ENCODE data around the gene ARF1. TPM values are rescaled to one million over a fixed set of nuclear protein-coding genes. Genes with fewer than 3 reads are reported as not detected.
A peak's percentile ranks its signal among the peaks of the same experiment; 100 is the strongest.

The ARF1 gene
- total RNA-seq, 4 donors from 2014 or later: 284 to 385 (median 362) TPM

DNA sequence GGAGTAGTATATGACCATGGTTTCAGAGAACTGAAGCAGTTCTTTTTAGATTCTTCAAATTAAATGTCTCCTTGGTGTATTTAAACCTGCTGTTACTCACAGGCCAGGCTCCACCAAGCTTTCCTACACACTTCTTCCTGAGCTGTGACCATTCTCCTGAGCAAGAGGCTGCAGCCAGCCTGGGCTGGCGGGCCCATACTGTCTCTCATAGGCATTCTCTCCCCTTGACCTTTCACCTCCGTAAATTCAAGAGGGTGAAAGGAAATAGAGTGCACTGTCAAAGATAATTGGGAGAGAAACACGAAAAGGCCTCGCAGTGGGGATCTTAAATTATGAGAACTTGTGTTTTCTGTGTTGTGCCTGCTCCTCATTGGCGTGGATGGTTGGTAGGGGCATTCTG lies 2.3 kb downstream of the ARF1 start:
- H3K4me1 ChIP-seq: peaks cover 76% of the 10 kb centered on the region
- DNase-seq (ENCODE audit: low spot score in 2 of 2): no peak
- no peaks in the 10 kb centered on the region for H3K36me3 ChIP-seq
- H3K27me3 ChIP-seq: no peaks in the 10 kb centered on the region
- H3K4me3 ChIP-seq: peak overlapping the region; percentile 97
- WGBS: 42% methylated on average over 5 of the region's 5 CpGs
- TF ChIP-seq POLR2AphosphoS5 (IDR thresholded peaks at IDR 0.05) (no peak), EP300 (IDR thresholded peaks at IDR 0.05) (no peak), POLR2A (IDR thresholded peaks at IDR 0.05) (no peak)
- TF ChIP-seq, protein P1, sequence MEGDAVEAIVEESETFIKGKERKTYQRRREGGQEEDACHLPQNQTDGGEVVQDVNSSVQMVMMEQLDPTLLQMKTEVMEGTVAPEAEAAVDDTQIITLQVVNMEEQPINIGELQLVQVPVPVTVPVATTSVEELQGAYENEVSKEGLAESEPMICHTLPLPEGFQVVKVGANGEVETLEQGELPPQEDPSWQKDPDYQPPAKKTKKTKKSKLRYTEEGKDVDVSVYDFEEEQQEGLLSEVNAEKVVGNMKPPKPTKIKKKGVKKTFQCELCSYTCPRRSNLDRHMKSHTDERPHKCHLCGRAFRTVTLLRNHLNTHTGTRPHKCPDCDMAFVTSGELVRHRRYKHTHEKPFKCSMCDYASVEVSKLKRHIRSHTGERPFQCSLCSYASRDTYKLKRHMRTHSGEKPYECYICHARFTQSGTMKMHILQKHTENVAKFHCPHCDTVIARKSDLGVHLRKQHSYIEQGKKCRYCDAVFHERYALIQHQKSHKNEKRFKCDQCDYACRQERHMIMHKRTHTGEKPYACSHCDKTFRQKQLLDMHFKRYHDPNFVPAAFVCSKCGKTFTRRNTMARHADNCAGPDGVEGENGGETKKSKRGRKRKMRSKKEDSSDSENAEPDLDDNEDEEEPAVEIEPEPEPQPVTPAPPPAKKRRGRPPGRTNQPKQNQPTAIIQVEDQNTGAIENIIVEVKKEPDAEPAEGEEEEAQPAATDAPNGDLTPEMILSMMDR (IDR thresholded peaks at IDR 0.05): no peak
- no peaks in the 10 kb centered on the region for H3K9me3 ChIP-seq
- H3K27ac ChIP-seq: peak overlapping the region; percentile 49

DNA sequence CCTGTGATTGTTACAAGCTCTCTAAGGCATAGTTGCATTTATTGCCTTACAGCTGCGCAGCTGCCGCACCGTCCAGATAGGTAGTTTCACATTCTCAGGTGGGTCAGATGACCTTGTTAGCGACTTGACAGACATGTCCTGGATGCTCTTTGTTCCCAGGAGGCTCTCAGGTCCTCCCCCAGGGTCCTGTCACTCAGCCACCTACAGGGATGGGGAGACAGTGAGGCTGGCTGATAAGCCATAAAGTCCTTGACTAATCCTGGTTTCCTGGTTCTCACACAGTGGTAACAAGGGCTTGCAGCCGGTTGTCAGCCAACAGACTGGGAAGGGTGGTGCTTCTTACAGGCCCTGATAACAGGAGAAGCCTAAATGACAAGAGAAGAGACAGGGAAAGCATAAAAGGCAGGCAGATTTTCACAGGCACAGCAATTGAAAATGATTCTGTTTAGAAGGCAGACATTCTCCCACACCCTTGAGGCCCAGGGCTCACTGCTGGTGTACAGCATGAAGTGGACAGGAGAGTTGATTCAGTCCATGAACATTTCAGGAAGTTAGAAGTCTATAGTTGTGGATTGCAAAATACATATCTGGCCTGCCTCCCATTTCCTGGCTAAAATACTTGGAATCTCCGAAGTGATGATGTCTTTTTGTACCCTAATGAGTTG lies 2.9 kb downstream of the ARF1 start:
- no peaks in the 10 kb centered on the region for H3K36me3 ChIP-seq
- TF ChIP-seq, protein P1 (IDR thresholded peaks at IDR 0.05): no peak
- TF ChIP-seq EP300 (IDR thresholded peaks at IDR 0.05) (no peak), POLR2A (IDR thresholded peaks at IDR 0.05) (no peak)
- WGBS: 23% methylated on average over 2 of the region's 6 CpGs

DNA sequence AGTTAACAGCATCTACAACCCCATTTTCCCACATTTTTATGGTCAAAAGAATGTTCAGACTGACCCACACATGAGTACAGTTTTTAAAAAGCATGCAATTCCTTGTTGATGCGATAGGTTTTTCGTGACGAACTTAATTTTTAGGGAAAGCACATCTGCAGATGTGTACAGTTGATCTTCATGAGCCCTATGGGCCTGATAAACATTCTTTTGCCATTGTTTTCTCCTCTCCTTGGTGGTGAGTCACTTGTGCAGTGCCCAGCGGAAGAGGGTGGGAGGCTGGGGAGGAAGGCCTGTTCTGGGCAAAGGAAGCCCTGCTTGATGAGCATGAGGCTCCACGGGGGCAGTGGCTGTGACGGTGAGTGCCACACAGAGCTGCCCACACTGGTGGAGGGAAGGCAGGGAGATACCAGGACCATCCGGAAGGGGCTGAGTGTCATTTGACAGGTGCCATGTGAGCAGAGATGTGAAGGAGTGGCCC lies 5.3 kb downstream of the ARF1 start:
- H3K27ac ChIP-seq: peak overlapping the region; percentile 58
- no peaks in the 10 kb centered on the region for H3K36me3 ChIP-seq
- peaks cover 92% of the 10 kb centered on the region for H3K4me1 ChIP-seq
- H3K27me3 ChIP-seq: no peaks in the 10 kb centered on the region
- TF ChIP-seq EP300 (IDR thresholded peaks at IDR 0.05): no peak
- no peak for TF ChIP-seq POLR2AphosphoS5 (IDR thresholded peaks at IDR 0.05)
- TF ChIP-seq, protein P1 (IDR thresholded peaks at IDR 0.05): no peak
- peak overlapping the region; percentile 3 for H3K4me3 ChIP-seq
- H3K9me3 ChIP-seq: no peaks in the 10 kb centered on the region
- 35% methylated on average over 6 of the region's 7 CpGs for WGBS
- DNase-seq (ENCODE audit: low spot score in 2 of 2): no peak

More for the DNA sequence above, 2.9 kb downstream of the ARF1 start:
- H3K27ac ChIP-seq: peak overlapping the region; percentile 49
- H3K4me3 ChIP-seq: peak overlapping the region; percentile 97
- no peaks in the 10 kb centered on the region for H3K27me3 ChIP-seq
- H3K9me3 ChIP-seq: no peaks in the 10 kb centered on the region
- no peak for DNase-seq (ENCODE audit: low spot score in 2 of 2)
- peaks cover 82% of the 10 kb centered on the region for H3K4me1 ChIP-seq

DNA sequence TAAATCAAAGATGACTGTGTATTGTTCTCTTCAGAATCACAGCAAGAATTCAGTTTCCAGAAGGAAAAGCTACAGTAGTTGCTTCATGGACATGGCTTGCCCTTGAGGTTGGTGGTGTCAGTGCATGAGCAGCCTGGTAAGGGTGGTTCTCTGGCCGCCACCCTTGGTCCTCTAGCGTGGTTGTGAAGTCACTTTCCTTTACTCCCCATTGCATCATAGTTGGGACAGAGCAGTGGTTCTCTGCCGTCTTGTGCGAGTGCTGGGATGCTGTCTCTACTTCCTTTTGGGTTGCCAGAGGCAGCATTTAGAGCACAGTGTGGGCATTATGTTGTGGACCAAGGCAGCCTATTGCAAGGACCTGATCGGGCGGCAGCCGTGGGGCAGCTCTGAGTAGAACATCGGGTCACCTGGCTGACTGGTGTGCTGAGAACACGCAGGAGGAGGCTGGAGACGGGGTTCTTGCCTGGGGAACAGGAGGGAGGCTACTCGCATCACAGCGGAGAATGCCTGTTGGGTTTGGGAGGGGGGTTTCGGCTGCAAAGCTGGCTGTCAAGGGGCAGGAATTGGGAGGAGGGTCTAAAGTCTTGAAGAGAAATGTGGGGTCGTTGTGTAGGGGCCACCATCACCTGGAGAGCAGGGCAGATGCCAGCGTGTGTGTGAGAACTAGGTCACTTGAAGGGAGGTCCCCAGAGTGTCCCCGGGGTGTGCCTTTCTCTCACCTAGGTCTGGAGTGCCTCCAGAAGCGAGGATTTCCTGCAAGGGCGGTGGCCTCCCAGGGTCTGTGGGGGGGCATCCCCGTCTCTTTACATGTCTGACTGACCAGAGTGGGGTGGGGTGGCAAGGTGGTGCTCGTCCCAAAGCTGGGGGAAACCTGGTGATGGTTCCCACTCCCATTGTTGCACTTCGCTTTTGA lies 6.3 kb downstream of the ARF1 start:
- TF ChIP-seq POLR2A (IDR thresholded peaks at IDR 0.05) (no peak), EP300 (IDR thresholded peaks at IDR 0.05) (no peak), POLR2AphosphoS5 (IDR thresholded peaks at IDR 0.05) (no peak)
- TF ChIP-seq, protein P1 (IDR thresholded peaks at IDR 0.05): no peak
- Histone ChIP-seq H3K9me3 (no peaks in the 10 kb centered on the region), H3K27me3 (no peaks in the 10 kb centered on the region), H3K4me3 (peak overlapping the region; percentile 15), H3K27ac (peak overlapping the region; percentile 58), H3K36me3 (peaks cover 3% of the 10 kb centered on the region), H3K4me1 (peaks cover 95% of the 10 kb centered on the region)
- peak in 1 of 2 donors; percentile 67 for DNase-seq (ENCODE audit: low spot score in 2 of 2)
- 55% methylated on average over 17 of the region's 21 CpGs for WGBS

Data from suprapubic skin (tissue), 4 donors.